Stomach (tissue), 9 donors: ENCODE results near the gene GPC6. TPM values are rescaled to one million over a fixed set of nuclear protein-coding genes. Genes with fewer than 3 reads are reported as not detected.

ENCODE experiments used
- DNase-seq, 2 donors: peaks; one replicate each; pipeline versions ENCODE4 v3.0.0 to v3.0.0-alpha.2; 2013 to 2019
- H3K27ac ChIP-seq, 5 donors: fragments of 200-600 bp in 4 of 5; sonication (generic) in 4 of 5; one replicate each; pipeline ENCODE4 v1.5.1; 2013 to 2019; ENCODE audit warnings: mild to moderate bottlenecking in 1 of 5, moderate library complexity in 1 of 5
- H3K27me3 ChIP-seq, 3 donors: fragments of 200-600 bp; sonication (generic); one replicate each; pipeline ENCODE4 v1.5.1; 2017 to 2019; ENCODE audit warnings: mixed run types in 1 of 3
- H3K36me3 ChIP-seq, 4 donors: fragments of 200-600 bp; sonication (generic); 1 replicate in 3 of 4; 2 replicates in 1 of 4; pipeline ENCODE4 v1.5.1; 2016 to 2019
- H3K4me1 ChIP-seq, 4 donors: fragments of 200-600 bp; sonication (generic); one replicate each; pipeline ENCODE4 v1.5.1; 2016 to 2019
- H3K4me3 ChIP-seq, 4 donors: fragments of 200-600 bp; sonication (generic) in 3 of 4; one replicate each; pipeline ENCODE4 v1.5.1; 2016 to 2019; ENCODE audit warnings: mild to moderate bottlenecking in 1 of 4
- H3K9me3 ChIP-seq, 4 donors: fragments of 200-600 bp; sonication (generic); one replicate each; pipeline ENCODE4 v1.5.1; 2016 to 2019
- CTCF ChIP-seq, 7 experiments: fragments of 450-650 bp in 4 of 7; fragments of 200-600 bp in 3 of 7; sonication (generic) in 3 of 7; IDR thresholded peaks; one replicate each; pipeline ENCODE4 v1.5.1; 2016 to 2019; ENCODE audit warnings: antibody characterized with exemption in 7 of 7, control low read depth in 2 of 7, mild to moderate bottlenecking in 1 of 7
- EP300 ChIP-seq: sonication (generic); formaldehyde crosslinking; IDR thresholded peaks from one replicate; pipeline ENCODE4 v1.6.1; 2017; ENCODE audit warnings: antibody characterized with exemption
- POLR2A ChIP-seq, 4 donors: fragments of 450-650 bp; IDR thresholded peaks; one replicate each; pipeline ENCODE4 v1.6.1; 2016; ENCODE audit warnings: antibody characterized with exemption in 4 of 4, control low read depth in 2 of 4, mild to moderate bottlenecking in 1 of 4, moderate library complexity in 1 of 4
- POLR2AphosphoS5 ChIP-seq, 3 donors: sonication (generic); formaldehyde crosslinking; IDR thresholded peaks; one replicate each; pipeline ENCODE4 v1.6.1; 2016; ENCODE audit warnings: antibody characterized with exemption in 3 of 3
- WGBS, 5 donors: extraction: QIAGEN DNeasy Blood & Tissue Kit in 3 of 5; methylation state at CpG; one replicate each; pipeline versions ENCODE4 v1.1.5 to v1.1.7; 2013 to 2018; 5-methylcytosine and 5-hydroxymethylcytosine counted together
- intact Hi-C: fragments of 100-400 bp; cut with DNase I; formaldehyde crosslinking; loops from one replicate; pipeline ENCODE4 v1.15.1; 2023; ENCODE audit warnings: low total_unique reads
- polyA plus RNA-seq, 3 donors: library from polyadenylated mRNA; stranded (reverse); fragments of 200-250 nt; gene quantifications; one replicate each; pipeline ENCODE4 v1.2.3, GENCODE V29; 2013
- total RNA-seq, 5 donors: library from RNA; depleted of rRNA; stranded (reverse); fragments of >200 nt; gene quantifications; one replicate each; pipeline versions ENCODE4 v1.1.0 to v1.2.3, GENCODE V29; 2014 to 2016
- donor health status: healthy with polysubstance abuse.
- donor health status: Bipolar disorder and iron deficiency.
- donor health status: healthy.

Gene GPC6
- total and polyA plus RNA-seq, 8 donors: 0.70 to 52.7 (median 5.6) TPM

- Histone ChIP-seq H3K27me3 (no peaks in the 10 kb centered on the region), H3K36me3 (no peaks in the 10 kb centered on the region), H3K9me3 (no peaks in the 10 kb centered on the region), H3K4me1 (no peaks in the 10 kb centered on the region), H3K4me3 (no peak overlapping the region), H3K27ac (no peak overlapping the region)
- TF ChIP-seq POLR2AphosphoS5 (IDR thresholded peaks at IDR 0.05) (no peak), CTCF (IDR thresholded peaks at IDR 0.05) (no peak), EP300 (no peak), POLR2A (IDR thresholded peaks at IDR 0.05) (no peak)
- intact Hi-C loops: no loop called here
- no peak for DNase-seq
- 47 to 61% (median 51%) methylated on average over 2 of the region's 2 CpGs for WGBS, 5 donors
Measured at GRCh38 chr13:93948162-93948922, 721.7 kb downstream of the GPC6 start.

DNA sequence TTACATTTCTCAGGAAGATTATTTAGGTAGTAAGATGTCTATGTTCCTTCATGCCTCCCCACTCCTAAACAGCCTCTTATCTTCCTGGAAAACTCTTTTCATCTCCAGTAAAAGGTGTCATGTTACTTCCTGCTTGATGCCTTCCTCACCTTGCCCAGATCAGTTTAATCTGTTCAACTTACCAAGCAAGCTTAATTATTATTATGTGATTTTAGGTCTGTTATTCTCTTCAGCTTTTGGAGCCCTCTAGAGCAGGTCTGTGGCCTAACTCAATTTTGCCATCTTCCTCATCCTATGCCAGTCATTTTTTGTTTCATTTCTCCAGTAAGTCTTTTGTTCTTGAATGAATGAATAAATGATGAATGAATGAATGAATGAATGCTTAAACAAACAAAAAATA, 724.5 kb downstream of the GPC6 start:
- Histone ChIP-seq H3K27me3 (no peaks in the 10 kb centered on the region), H3K27ac (no peak overlapping the region), H3K36me3 (no peaks in the 10 kb centered on the region), H3K4me3 (no peak overlapping the region), H3K9me3 (no peaks in the 10 kb centered on the region), H3K4me1 (no peaks in the 10 kb centered on the region)
- intact Hi-C loops: no loop called here
- TF ChIP-seq CTCF (IDR thresholded peaks at IDR 0.05) (no peak), POLR2A (IDR thresholded peaks at IDR 0.05) (no peak), POLR2AphosphoS5 (IDR thresholded peaks at IDR 0.05) (no peak), EP300 (no peak)
- no peak for DNase-seq

- no peak for DNase-seq
- TF ChIP-seq EP300 (no peak), CTCF (IDR thresholded peaks at IDR 0.05) (no peak), POLR2AphosphoS5 (IDR thresholded peaks at IDR 0.05) (no peak), POLR2A (IDR thresholded peaks at IDR 0.05) (no peak)
- WGBS, 5 donors: 83 to 95% (median 93%) methylated on average over 1 of the region's 1 CpG
- intact Hi-C loops: no loop called here
- Histone ChIP-seq H3K27ac (no peak overlapping the region), H3K27me3 (no peaks in the 10 kb centered on the region), H3K4me3 (no peak overlapping the region), H3K9me3 (no peaks in the 10 kb centered on the region), H3K4me1 (no peaks in the 10 kb centered on the region), H3K36me3 (no peaks in the 10 kb centered on the region)
Measured at GRCh38 chr13:93951951-93952350, 725.3 kb downstream of the GPC6 start.

GRCh38 chr13:93953841-93954240, 727.2 kb downstream of the GPC6 start:
- no peaks in the 10 kb centered on the region for H3K36me3 ChIP-seq
- DNase-seq: no peak
- H3K27ac ChIP-seq: no peak overlapping the region
- H3K9me3 ChIP-seq: no peaks in the 10 kb centered on the region
- WGBS, 5 donors: 79 to 91% (median 89%) methylated on average over 1 of the region's 1 CpG
- intact Hi-C loops: no loop called here
- TF ChIP-seq POLR2A (IDR thresholded peaks at IDR 0.05) (no peak), EP300 (no peak), CTCF (IDR thresholded peaks at IDR 0.05) (no peak), POLR2AphosphoS5 (IDR thresholded peaks at IDR 0.05) (no peak)
- H3K4me3 ChIP-seq: no peak overlapping the region
- H3K4me1 ChIP-seq: no peaks in the 10 kb centered on the region
- H3K27me3 ChIP-seq: no peaks in the 10 kb centered on the region
